Right lung (tissue), 5 donors: ENCODE results near the gene STOML1. TPM values are rescaled to one million over a fixed set of nuclear protein-coding genes. Genes with fewer than 3 reads are reported as not detected.

ENCODE experiments used
- DNase-seq, 2 donors: peaks; one replicate each; pipeline ENCODE4 v3.0.0-alpha.2; 2013
- polyA plus RNA-seq, 5 donors: library from polyadenylated mRNA; unstranded; fragments of 120-200 nt; gene quantifications; one replicate each; pipeline versions ENCODE4 v1.2.1 to v1.2.3, GENCODE V29; 2013; ENCODE audit warnings: inconsistent platforms in 1 of 5, low replicate concordance in 1 of 5; ENCODE audit not compliant: insufficient read length in 5 of 5, insufficient read depth in 1 of 5

Gene STOML1
- polyA plus RNA-seq, 5 donors: 9.4 to 17.8 (median 12.5) TPM

DNA sequence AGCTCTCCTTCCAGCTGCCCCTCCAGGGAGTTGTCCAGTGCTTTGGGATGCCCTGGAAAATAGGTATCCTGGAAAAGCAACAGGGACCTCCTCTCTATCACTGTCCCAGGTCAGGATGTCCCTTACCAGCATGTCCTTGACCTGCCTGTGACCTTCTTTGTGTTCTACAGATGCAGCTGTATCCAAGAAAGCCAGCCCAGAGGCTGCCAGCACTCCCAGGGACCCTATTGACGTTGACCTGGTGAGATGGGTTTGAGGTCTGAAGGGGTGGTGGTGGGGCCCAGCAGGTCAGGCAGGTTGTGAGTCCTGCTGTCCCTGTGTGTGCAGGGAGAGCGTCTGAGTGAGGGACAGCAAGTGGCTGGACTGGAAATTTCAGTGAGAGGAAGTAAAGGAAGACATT, 32.6 kb upstream of the STOML1 start:
- no peak for DNase-seq

DNA sequence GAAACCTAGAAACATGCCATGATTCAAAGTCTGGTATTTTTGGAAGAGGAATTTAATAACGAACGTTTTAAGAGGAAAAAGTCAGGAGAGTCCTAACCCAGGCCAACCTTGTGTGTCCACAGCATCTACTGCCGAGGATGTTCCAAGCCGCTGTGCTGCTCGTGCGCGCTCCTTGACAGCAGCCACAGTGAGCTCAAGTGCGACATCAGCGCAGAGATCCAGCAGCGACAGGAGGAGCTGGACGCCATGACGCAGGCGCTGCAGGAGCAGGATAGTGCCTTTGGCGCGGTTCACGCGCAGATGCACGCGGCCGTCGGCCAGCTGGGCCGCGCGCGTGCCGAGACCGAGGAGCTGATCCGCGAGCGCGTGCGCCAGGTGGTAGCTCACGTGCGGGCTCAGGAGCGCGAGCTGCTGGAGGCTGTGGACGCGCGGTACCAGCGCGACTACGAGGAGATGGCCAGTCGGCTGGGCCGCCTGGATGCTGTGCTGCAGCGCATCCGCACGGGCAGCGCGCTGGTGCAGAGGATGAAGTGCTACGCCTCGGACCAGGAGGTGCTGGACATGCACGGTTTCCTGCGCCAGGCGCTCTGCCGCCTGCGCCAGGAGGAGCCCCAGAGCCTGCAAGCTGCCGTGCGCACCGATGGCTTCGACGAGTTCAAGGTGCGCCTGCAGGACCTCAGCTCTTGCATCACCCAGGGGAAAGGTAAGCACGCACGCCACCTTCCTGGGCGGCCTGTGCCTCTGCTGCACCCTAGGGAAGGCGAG, 30.8 kb upstream of the STOML1 start:
- DNase-seq: no peak

DNA sequence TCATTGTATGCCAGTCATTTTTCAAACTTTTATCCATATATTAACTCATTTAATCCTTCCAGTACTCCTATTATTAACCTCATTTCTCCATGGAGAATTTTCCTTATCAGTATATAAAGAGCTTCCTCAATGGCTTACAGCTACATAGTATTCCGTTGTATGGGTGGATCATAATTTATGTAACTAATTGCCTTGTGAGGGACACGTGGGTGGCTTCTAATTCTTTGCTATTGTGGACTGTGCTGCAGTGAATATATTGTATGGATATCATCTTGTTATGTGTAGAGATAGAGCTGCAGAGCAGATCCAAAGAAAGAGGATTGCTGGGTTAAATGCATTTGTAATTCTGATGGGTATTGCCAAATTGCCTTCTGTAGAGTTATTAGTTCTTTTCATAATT, 27.6 kb upstream of the STOML1 start:
- DNase-seq: no peak

DNA sequence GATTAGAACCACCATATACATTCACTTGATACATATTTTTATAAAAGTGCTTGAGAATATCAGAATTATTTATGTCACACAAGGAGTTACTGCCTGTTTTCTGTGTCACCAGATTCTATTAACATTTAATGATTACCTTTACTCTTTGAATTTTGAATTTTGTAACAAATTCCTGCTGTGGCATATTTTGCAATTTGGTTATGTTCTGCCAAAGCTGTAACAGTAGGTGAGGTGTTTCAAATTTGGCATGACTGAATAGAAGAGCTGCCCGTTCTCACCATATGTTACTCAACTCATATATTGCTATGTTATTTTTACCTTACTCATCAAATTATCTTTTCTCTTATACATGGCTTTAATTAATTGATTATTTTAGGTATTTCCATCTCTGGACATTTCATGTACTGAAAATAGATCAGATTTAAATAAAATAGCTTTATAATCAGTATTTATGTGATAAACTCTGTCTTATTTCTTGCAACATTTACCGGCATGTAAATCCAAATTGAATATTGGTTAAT, 21.3 kb upstream of the STOML1 start:
- DNase-seq: no peak

DNA sequence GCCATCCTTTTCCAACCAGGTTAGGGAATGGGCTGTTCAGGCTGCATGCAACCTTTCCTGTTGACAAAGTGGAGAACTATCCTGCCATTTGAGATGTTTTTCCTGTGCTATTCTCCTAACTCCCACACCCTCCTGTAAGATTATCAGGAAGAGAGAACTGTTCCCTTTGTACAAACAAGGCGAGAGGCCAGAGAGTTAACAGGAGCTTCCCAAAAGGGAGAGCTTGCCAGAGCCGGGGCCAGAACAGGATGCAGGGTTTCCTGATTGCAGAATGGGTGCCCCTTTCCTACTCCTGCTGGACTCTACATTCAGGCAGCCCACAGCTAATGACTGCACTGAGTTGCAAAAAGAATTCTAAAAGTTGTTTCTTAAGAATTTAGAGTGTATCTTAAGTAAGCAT, 19.5 kb upstream of the STOML1 start:
- DNase-seq: peak in 1 of 2 donors; percentile 37

DNA sequence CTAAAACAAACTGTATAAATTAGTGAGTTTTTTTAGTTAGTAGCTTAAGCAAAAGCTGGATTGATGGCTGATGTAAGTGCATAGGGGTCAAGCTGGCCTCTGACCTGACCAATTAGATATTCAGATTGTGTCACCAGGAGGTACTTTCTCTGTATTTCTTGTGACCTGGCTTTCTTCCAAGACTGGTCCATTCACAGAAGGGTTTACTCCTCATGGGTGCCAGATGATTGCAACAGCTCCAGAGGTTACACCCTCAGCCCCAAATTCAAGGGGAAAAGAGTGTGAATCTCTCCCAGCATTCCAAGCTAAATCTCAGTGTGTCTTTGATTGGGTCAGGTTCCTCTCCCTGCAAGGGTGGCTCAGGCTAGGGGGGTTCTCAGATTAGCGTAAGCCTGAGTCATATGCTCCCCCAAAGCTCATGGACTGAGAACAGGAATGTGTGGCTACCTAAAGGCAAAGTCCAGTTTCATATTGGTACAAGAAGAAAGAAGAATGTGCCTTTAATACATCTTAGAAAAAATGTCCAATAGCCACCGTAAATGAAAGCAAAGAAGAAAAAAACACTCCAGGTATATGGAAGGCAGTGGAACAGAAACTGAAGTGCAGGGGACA, 18.9 kb upstream of the STOML1 start:
- no peak for DNase-seq

DNA sequence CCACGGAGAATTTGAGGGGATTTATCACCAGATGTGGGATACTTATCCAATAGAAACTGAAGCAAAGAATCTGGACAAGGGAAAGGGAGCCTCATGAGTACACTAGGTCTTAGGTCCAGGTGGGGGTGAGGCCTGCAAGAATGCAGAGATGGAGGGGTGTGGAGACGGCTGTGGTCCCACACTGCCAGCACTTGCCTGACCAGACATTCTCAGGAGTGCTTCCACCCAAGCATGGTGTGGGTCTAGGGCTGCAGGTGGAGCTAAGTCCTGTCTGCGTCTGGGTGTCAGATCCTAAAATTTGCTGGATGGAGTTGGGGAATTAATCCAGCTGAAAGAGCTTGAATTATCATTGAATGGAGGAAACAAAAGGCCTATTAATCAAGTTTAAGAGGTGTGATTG, 16.8 kb upstream of the STOML1 start:
- DNase-seq: no peak

DNA sequence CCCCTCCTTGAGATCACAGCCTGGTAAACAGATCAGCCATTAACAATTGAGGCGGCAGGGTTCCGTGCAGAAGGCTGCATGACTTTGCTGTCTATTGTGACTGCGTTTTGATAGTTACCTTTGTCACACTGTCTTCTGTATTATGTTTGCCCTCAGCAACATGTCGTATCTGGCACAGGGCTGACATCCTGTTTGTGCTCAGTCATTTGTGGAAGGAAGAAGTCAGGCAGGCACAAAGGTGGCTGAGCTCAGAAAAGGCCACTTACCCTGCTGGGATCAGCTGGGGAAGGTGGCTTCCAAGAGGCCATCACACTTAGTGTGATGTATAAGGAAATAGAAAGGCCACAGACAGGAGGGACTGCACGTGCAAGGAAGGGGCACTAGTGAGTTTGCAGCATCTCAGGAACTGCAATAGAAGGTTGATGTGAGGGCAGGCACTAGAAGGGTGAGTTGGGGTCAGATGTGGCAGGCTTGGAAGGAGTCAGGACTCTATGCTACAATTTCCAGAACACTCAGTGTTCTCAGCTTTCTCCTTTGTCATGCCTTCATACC, 15.8 kb upstream of the STOML1 start:
- DNase-seq: no peak

DNA sequence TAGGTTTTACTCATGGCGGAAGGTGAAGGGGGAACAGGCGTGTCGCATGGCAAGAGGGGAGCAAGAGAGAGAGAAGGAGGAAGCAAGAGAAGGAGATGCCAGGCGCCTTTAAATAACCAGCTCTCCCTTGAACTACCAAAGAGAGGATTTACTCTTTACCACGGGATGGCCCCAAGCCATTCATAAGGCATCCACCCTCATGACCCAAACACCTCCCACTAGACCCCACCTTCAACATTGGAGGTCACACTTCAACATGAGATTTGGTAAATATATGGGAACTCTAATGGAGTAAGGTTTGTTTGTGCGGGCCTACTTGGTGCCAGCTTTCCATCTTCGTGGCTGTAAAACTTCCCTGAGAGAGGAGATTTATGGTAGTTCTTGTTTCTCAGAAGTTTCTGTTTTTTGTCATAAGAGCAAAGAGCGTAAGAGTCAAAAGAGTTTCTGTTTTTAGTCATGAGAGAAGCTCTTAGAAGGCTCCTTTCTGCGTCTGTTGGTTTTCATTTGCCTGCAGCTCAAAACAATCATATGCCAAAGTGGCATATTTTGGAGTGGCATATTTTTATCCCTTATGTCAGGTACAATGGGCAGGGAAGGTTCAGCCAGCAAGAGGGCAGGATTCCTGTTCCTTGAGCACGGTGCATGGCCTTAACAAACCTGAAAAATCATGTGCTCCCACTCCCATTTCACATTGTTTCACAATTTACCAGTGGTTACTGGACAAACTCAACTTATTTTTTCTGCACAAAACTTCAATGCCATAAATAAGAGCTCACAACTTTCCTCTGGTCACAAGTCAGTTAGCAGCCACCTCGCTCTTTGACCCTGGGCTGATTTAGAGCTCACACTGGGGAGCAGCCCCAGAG, 14.9 kb upstream of the STOML1 start:
- DNase-seq: no peak

DNA sequence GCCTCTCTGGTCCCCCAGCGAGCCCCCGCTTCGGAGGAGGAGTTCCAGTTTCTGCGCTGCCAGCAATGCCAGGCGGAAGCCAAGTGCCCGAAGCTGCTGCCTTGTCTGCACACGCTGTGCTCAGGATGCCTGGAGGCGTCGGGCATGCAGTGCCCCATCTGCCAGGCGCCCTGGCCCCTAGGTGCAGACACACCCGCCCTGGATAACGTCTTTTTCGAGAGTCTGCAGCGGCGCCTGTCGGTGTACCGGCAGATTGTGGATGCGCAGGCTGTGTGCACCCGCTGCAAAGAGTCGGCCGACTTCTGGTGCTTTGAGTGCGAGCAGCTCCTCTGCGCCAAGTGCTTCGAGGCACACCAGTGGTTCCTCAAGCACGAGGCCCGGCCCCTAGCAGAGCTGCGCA, 5.9 kb upstream of the STOML1 start:
- no peak for DNase-seq

DNA sequence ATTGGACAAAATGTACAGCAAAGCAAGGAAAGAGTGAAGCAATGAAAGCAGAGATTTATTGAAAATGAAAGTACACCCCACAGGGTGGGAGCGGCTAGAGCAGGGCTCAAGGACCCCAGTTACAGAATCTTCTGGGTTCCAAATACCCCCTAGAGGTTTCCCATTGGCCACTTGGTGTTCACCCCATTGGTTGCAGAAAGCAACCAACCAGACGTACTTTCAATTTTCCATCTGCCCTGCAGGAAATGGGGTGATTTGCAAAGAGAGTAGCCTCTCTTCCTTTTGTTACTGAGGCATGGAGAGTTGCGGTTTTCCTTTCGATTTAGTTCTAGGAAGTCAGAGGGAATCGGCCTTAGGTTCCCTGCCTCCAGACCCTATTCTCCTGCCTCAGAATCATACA, 4.8 kb upstream of the STOML1 start:
- DNase-seq: no peak

DNA sequence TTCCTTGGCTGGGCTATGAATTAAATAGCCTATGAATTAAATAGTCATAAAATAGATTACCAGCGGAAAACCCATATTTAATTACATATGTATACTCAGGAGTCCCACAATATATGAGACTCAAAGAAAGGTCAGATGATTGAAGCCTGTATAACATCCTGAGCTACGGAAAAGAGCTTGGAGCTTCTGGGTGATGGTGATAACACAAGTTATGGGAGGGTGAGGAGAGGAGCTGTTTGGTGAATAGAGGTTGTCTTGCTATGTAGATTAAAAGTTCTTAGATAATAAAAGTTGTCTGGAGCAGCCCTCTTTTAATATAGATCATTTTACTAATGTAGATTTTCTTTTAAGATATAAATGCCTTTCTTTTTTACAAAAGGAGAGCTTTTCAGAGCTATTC, 4.2 kb upstream of the STOML1 start:
- DNase-seq: no peak

DNA sequence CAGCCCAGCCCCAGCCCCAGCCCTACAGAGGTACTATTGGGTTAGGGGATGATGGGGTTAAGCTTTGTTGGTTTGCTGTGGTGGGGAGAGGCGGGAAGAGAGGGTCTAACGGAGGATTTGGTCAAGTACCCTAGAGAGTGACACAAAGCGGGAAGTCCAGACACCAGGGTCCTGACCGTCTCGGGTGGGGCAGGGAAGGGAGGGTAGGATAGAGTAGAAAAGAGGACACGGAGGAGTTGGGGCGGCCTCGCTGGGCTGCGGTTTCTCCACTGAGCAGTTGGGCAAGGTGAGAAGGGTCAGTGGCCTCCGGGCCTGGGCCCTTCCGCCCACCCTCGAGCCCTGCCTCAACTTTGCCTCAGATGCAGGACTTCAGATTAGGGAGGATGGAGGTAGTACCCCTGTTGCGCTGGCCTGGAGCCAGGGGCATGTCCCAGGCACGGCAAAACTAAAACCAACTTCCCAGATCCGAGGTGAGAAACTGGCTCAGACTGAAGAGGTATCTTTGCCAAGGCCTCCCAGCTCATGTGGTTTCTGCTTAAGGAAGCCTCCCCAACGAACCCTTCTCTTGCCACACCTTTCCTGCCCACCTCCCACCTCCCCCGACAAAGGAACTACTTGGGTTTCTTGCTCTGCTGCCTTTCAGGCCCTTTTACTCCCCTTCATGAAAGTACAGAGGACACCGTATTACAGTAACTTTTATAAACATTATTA, 3.0 kb upstream of the STOML1 start:
- no peak for DNase-seq

DNA sequence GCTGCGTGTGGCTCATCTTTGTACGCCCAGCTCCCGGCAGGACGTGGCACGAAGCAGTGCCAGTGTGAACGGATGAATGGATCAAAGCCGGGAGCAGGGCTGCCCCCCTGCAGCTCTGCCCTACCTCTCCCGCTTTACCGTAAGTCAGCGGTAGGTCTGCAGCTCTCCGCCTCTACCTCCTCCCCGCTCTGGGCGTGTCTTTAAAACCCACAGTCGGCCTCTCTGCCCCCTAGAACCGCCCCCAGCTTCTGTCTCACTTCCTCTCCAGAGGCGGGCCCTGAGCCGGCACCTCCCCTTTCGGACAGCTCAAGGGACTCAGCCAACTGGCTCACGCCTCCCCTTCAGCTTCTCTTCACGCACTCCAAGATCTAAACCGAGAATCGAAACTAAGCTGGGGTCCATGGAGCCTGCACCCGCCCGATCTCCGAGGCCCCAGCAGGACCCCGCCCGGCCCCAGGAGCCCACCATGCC, 2.4 kb upstream of the STOML1 start, which contains the start of gene PML:
PML (plus strand) TSS at position 304 of the 471 bp plus-strand sequence; CDS start at position 401, 97 bp downstream.
- DNase-seq: peak; percentile 90 to 92

DNA sequence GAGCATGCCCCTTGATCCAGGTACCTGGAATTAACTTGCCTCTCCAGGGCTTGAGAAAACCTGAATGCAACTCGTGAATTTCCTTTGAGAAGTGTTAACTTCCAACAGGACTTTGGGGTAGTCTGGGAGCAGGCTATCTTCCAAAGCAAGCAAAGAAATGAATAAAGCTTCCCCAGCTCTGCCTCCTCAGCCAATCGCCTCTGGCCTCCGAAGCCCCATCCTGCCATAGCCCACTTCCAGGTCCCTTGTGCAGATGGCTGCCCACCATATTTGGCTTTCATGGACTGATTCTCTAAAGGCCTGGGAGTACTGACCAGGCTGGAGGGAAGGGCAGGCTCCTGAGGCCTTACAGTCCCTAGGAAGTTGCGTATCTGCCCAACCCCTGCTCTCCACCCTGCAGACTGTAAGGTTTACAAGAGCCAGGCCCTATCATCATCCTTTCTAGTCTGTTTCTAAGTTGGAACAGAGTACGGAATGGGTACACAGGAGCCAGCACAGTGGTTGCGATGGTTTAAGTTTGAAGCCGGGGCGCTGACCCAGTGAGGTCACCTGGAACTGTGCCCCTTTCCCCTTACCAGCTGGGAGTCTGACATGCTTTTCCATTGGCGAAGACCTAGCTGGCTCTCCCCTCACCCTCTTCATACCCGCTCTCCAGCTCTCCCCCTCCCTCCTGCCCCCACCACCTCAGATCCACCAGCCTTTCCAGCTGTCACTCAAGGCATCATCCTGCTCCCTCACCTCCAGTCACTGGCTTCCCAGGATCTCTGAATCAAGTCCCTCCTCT, 1.3 kb upstream of the STOML1 start:
- no peak for DNase-seq

DNA sequence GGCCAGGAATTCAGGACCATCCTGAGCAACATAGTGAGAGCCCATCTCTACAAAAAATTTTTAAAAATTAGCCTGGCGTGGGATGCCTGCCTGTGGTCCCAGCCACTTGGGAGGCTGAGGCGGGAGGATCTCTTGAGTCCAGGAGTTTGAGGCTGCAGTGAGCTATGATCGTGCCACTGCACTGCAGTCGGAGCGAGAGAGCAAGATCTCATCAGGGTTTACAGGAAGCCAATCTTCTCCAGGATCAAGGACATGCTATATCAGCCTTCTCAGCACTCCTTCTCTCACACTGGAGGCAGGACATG, 451 bp upstream of the STOML1 start:
- DNase-seq: no peak

DNA sequence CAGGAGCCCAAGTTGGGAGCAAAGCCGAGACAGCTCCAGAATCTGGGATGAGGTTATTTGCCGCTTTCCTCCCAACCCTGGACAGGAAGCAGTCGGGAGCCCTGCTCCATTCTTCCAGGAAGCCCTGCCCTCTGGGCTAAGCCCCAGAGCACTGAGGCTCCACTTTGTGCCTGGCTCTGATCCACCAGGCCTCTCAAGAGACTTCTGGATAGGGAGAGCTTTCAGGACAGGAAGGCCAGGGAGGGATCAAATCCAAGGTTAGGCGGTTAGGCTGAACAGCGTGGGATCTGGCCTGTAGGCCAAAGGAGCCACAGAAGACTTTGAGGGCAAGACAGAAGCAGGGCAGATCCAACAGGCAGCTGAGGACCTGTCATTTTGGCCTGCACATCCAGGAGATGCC, 835 bp downstream of the STOML1 start:
- DNase-seq: no peak

DNA sequence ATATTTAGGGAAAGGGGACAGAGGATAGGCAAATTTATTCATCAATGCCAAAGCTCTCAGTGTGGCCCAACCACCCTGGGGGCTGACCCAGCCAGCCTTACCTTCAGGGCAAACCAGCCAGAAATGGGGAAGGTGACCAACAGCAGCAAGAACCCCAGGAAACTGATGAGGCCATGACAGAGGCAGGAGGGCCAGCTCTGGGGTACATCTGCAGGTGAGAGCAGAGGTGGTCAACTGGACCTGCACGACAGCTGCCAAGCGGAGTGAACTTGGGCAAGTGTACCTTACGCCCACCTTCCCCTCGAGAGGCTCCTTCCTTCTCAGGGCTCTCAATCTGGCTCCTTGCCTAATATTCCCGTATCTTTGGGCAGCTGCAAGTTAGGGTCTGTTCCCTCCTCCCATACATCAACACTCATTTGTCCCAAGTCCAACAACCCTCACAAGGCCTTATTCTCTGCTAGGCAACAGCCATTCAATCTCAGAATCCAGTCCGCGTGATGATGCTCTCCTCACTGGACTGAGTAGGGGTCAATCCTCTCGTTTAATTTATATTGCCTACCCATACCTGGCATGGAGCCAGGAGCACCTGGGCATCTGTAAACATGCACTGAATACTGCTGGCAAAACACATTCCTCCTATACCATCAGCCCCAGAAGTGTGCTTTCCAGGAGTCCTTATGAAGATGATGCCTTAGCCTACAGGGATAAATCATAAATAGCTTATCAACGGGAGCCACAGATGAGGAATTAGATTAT, 1.7 kb downstream of the STOML1 start:
- no peak for DNase-seq

DNA sequence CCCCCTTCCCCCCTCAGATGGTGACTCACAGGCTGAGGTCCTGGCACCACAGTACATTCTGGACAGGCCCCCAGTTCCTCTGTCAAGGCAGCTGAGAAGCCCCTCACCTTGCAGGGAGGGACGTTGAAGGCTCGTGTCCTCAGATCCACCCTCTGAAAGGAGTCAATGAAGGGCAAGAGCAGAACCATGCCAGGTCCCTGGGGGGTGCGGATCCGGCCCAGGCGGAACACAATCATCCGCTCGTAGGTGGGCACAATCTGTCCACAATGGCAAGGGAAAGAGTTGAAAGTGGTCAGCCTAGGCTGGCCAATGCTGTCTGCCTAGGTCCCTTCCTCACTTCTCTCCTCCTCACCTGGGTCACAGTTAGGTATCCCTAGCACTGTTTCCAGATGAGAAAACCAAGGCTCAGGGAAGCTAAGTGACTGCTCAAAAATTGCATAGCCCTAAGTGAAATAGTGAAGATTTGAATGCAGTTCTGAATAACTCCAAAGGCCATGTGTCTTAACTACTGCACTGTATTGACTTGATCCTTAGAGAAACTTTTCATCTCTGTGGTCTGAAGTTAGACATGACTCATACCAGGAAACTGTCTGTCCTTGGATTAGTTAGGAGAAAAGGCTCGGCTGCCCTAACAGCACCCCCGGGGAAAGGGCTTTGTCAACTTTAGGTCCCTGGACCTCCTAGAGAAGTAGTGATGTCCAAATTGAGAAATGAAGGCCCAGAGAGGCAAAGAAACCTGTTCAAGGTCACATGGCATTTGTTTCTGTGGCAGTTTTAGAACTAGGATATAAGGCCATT, 2.9 kb downstream of the STOML1 start:
- DNase-seq: no peak
